Inflammatory macrophage (primary cell): ENCODE data around the gene CAMKMT.

Source experiments
- DNase-seq, 2 donors: peaks; one replicate each; pipeline ENCODE4 v3.0.0-alpha.2; 2020 to 2022

CAMKMT gene

GRCh38 chr2:44362207-44363015 is 664 bp downstream of the CAMKMT start:
- DNase-seq, result peak; percentile 15 to 18

GRCh38 chr2:44364604-44365003 is 2.9 kb downstream of the CAMKMT start:
- no peak for DNase-seq

- DNase-seq, result no peak
Measured at GRCh38 chr2:44367591-44367990, 5.8 kb downstream of the CAMKMT start.

- DNase-seq, result no peak
Measured at GRCh38 chr2:44369392-44369791, 7.6 kb downstream of the CAMKMT start.

- DNase-seq, result no peak
Measured at GRCh38 chr2:44371445-44371844, 9.7 kb downstream of the CAMKMT start.

GRCh38 chr2:44372246-44372645 is 10.5 kb downstream of the CAMKMT start:
- DNase-seq, result no peak

GRCh38 chr2:44377486-44377885 is 15.7 kb downstream of the CAMKMT start:
- no peak for DNase-seq

GRCh38 chr2:44385226-44385625 is 23.5 kb downstream of the CAMKMT start:
- peak in 1 of 2 donors; percentile 10 for DNase-seq

- no peak for DNase-seq
Measured at GRCh38 chr2:44388877-44389276, 27.1 kb downstream of the CAMKMT start.

GRCh38 chr2:44389895-44390294 is 28.1 kb downstream of the CAMKMT start:
- no peak for DNase-seq

- DNase-seq, result peak; percentile 61
Measured at GRCh38 chr2:44392338-44392943, 30.7 kb downstream of the CAMKMT start.

GRCh38 chr2:44397447-44398175 is 35.9 kb downstream of the CAMKMT start:
- no peak for DNase-seq

- DNase-seq, result no peak
Measured at GRCh38 chr2:44398243-44398897, 36.6 kb downstream of the CAMKMT start.

GRCh38 chr2:44420725-44421124 is 59.0 kb downstream of the CAMKMT start:
- DNase-seq, result no peak

GRCh38 chr2:44424211-44424610 is 62.5 kb downstream of the CAMKMT start:
- no peak for DNase-seq

- DNase-seq, result no peak
Measured at GRCh38 chr2:44429034-44429433, 67.3 kb downstream of the CAMKMT start.

GRCh38 chr2:44430342-44430741 is 68.6 kb downstream of the CAMKMT start:
- no peak for DNase-seq

GRCh38 chr2:44433895-44434294 is 72.1 kb downstream of the CAMKMT start:
- DNase-seq, result no peak

GRCh38 chr2:44441200-44441599 is 79.5 kb downstream of the CAMKMT start:
- no peak for DNase-seq

- DNase-seq, result no peak
Measured at GRCh38 chr2:44442019-44442418, 80.3 kb downstream of the CAMKMT start.

GRCh38 chr2:44443517-44443916 is 81.8 kb downstream of the CAMKMT start:
- no peak for DNase-seq

GRCh38 chr2:44444881-44445280 is 83.1 kb downstream of the CAMKMT start:
- DNase-seq, result no peak
